Kidney (tissue), 14 donors: ENCODE data around the gene ZKSCAN3. TPM values are rescaled to one million over a fixed set of nuclear protein-coding genes. Genes with fewer than 3 reads are reported as not detected.
A peak's percentile ranks its signal among the peaks of the same experiment; 100 is the strongest.

Source experiments
- DNase-seq, 5 donors: peaks; one replicate each; pipeline ENCODE4 v3.0.0-alpha.2; 2013 to 2020
- FAIRE-seq: peaks from 2 replicates; lab custom pipeline; 2012; peaks lifted over from hg19 to GRCh38; lab: Jason Lieb, UNC
- H3K27ac ChIP-seq, 2 donors: one replicate each; pipeline ENCODE4 v1.7.0; 2013; ENCODE audit warnings: low read depth in 2 of 2, low read length in 2 of 2, inconsistent platforms in 1 of 2
- H3K27me3 ChIP-seq: one replicate; pipeline ENCODE4 v1.7.1; 2013; ENCODE audit warnings: low read length, inconsistent platforms; ENCODE audit not compliant: control insufficient read depth, insufficient read depth
- H3K36me3 ChIP-seq, 3 donors: one replicate each; pipeline versions ENCODE4 v1.7.0 to v1.7.1; 2013; ENCODE audit warnings: low read length in 3 of 3, control low read depth in 1 of 3, inconsistent platforms in 1 of 3; ENCODE audit not compliant: insufficient read depth in 3 of 3, control insufficient read depth in 2 of 3
- H3K4me1 ChIP-seq, 3 donors: one replicate each; pipeline versions ENCODE4 v1.7.0 to v1.7.1; 2013; ENCODE audit warnings: low read length in 3 of 3, inconsistent platforms in 1 of 3, low read depth in 1 of 3; ENCODE audit not compliant: control insufficient read depth in 2 of 3, insufficient read depth in 2 of 3
- H3K4me3 ChIP-seq, 3 donors: one replicate each; pipeline versions ENCODE4 v1.7.0 to v1.8.1; 2013; ENCODE audit warnings: low read length in 3 of 3, control low read depth in 1 of 3, inconsistent platforms in 1 of 3
- H3K9ac ChIP-seq, 3 donors: one replicate each; pipeline versions ENCODE4 v1.7.0 to v1.7.1; 2013; ENCODE audit warnings: low read length in 3 of 3, control low read depth in 1 of 3, inconsistent platforms in 1 of 3
- H3K9me3 ChIP-seq, 3 donors: one replicate each; pipeline versions ENCODE4 v1.7.0 to v1.7.1; 2013; ENCODE audit warnings: low read length in 3 of 3, control low read depth in 1 of 3, inconsistent platforms in 1 of 3; ENCODE audit not compliant: control insufficient read depth in 2 of 3, insufficient read depth in 1 of 3
- CTCF ChIP-seq: IDR thresholded peaks from 3 replicates; pipeline ENCODE4 v1.5.1; 2012; ENCODE audit warnings: mild to moderate bottlenecking, moderate library complexity, borderline replicate concordance; ENCODE audit not compliant: insufficient read depth; ENCODE audit errors: extremely low read depth
- intact Hi-C: fragments of 100-400 bp; cut with DNase I; formaldehyde crosslinking; loops from one replicate; pipeline ENCODE4 v1.11.1; 2022
- polyA plus RNA-seq: library from polyadenylated mRNA; stranded (reverse); fragments of 350-450 nt; fragmentation: Illumina TruSeq; extraction: RNeasy Lipid Tissue Mini Kit (QIAGEN cat#74804); gene quantifications from one replicate; pipeline ENCODE4 v1.2.3, GENCODE V29; 2014; ENCODE audit warnings: low read depth, low replicate concordance; ENCODE audit not compliant: insufficient read depth
- total RNA-seq: library from RNA; stranded (reverse); fragmentation: NEBNext Ultra II Directional; extraction: Animal tissue kit (Norgen Biotek cat#: 25700); gene quantifications from one replicate; pipeline ENCODE4 v1.2.1, GENCODE V29; 2021
- donor health status: control.
- donor health status: control.
- donor health status: control.
- donor health status: control.
- donor health status: control.
- donor health status: DM: yes; HTN: yes; CAD: no.
- donor health status: Normal renal cell carcinoma (clear cell type).

ZKSCAN3 gene
- total and polyA plus RNA-seq, 2 donors from 2014 or later, result 3.5 to 8.3 TPM

GRCh38 chr6:28393912-28394662, 44.3 kb downstream of the ZKSCAN3 start:
- H3K36me3 ChIP-seq, result peaks cover 7 to 21% (median 18%) of the 10 kb centered on the region in 3 donors
- FAIRE-seq, result no peak

GRCh38 chr6:28395918-28396317, 46.2 kb downstream of the ZKSCAN3 start:
- intact Hi-C loops, result no loop called here
- H3K27ac ChIP-seq, result no peak overlapping the region
- H3K36me3 ChIP-seq, result peaks cover under 1 to 8% (median 5%) of the 10 kb centered on the region in 3 donors
- H3K9me3 ChIP-seq, result no peaks in the 10 kb centered on the region
- H3K9ac ChIP-seq, result no peak overlapping the region
- DNase-seq (no peak), FAIRE-seq (no peak)
- H3K4me3 ChIP-seq, result no peak overlapping the region
- H3K4me1 ChIP-seq, result peaks cover 0 to 3% (median 0%) of the 10 kb centered on the region in 3 donors
- no peak for TF ChIP-seq CTCF
- H3K27me3 ChIP-seq, result no peaks in the 10 kb centered on the region

More at GRCh38 chr6:28393912-28394662, 44.3 kb downstream of the ZKSCAN3 start:
- Histone ChIP-seq H3K9me3 (no peaks in the 10 kb centered on the region), H3K4me1 (peaks cover 0 to 3% (median 0%) of the 10 kb centered on the region in 3 donors), H3K4me3 (no peak overlapping the region), H3K27me3 (no peaks in the 10 kb centered on the region), H3K27ac (no peak overlapping the region), H3K9ac (no peak overlapping the region)
- intact Hi-C loops, result no loop called here
- TF ChIP-seq CTCF, result no peak
- DNase-seq, result peak in 2 of 5 donors; percentile 13 to 30

- intact Hi-C loops, result no loop called here
- H3K4me3 ChIP-seq, result peak within 1 kb of the TSS; percentile 83 to 98 (median 96)
- TF ChIP-seq CTCF, result peak; percentile 25
- FAIRE-seq, result no peak
- no peaks in the 10 kb centered on the region for H3K36me3 ChIP-seq
- H3K4me1 ChIP-seq, result peaks cover 0 to 3% (median 0%) of the 10 kb centered on the region in 3 donors
- no peak within 1 kb of the TSS for H3K27ac ChIP-seq
- peak; percentile 89 to 96 (median 92) for DNase-seq
- no peaks in the 10 kb centered on the region for H3K27me3 ChIP-seq
- peak within 1 kb of the TSS; percentile 52 to 88 (median 82) for H3K9ac ChIP-seq
- H3K9me3 ChIP-seq, result no peaks in the 10 kb centered on the region
Measured at GRCh38 chr6:28399350-28400121, 49.8 kb downstream of the ZKSCAN3 start, which contains the start of gene ZSCAN12. Gene ZSCAN12, minus strand, starts transcription at chr6:28399747. Its CDS starts 1,342 bp downstream, at chr6:28398405.
